HCT116 (cell line): ENCODE results near the gene LKAAEAR1. TPM values are rescaled to one million over a fixed set of nuclear protein-coding genes. Genes with fewer than 3 reads are reported as not detected.

Experiments
- ATAC-seq: fragments of 200-7000 bp; cut with Tn5 transposase; 2 replicates; pipeline ENCODE4 v1.9.1; 2020; ENCODE audit warnings: mild to moderate bottlenecking, moderate library complexity
- BruUV-seq: library from RNA; stranded (reverse); fragments of 400-500 nt; replicated peaks from 2 replicates; lab custom pipeline; 2021; lab: Mats Ljungman, UMichigan
- CTCF ChIA-PET: fragments of 300-600 bp; sonication (Branson Sonifier 250); formaldehyde crosslinking; loops from one replicate; lab custom pipeline; 2021; ENCODE audit warnings: antibody characterized with exemption; lab: Charles Lee
- POLR2A ChIA-PET: fragments of 300-600, 350-600 bp; sonication (Branson Sonifier 250); formaldehyde crosslinking; loops from one replicate; lab custom pipeline; 2021; ENCODE audit warnings: antibody characterized with exemption; lab: Charles Lee
- RAD21 ChIA-PET, 2 experiments: fragments of 300-600 bp; sonication (Branson Sonifier 250); formaldehyde crosslinking; loops; one replicate each; lab custom pipeline; 2023; ENCODE audit warnings: low total read pairs in 2 of 2; ENCODE audit not compliant: uncharacterized antibody in 2 of 2, unreplicated experiment in 2 of 2, low non-redundant PET in 1 of 2; lab: Charles Lee
- DNase-seq: peaks from one replicate; pipeline ENCODE4 v3.0.0-alpha.2; 2010; ENCODE audit warnings: low read depth, low spot score
- H2AFZ ChIP-seq: fragments of 200-600 bp; shearing (Covaris generic), sonication (generic); 2 replicates; pipeline ENCODE4 v1.6.1; 2017; ENCODE audit warnings: low read depth, mixed run types, mixed read lengths, antibody characterized with exemption, low read length; ENCODE audit not compliant: poor library complexity, severe bottlenecking
- H3K27ac ChIP-seq: 2 replicates; pipeline ENCODE4 v1.5.1; 2012; ENCODE audit warnings: low read depth, low read length
- H3K27me3 ChIP-seq: fragments of 200-600 bp; sonication (generic); 2 replicates; pipeline ENCODE4 v1.6.1; 2016; ENCODE audit warnings: mixed run types, low read length, mixed read lengths; ENCODE audit not compliant: insufficient read depth
- H3K36me3 ChIP-seq, 2 experiments: fragments of 200-500 bp in 1 of 2; fragments of 200-600 bp in 1 of 2; sonication (Bioruptor generic) in 1 of 2; sonication (generic) in 1 of 2; 2 replicates each; pipeline versions ENCODE4 v1.5.1 to v1.6.1; 2014 to 2016; ENCODE audit warnings: low read length in 2 of 2, inconsistent platforms in 1 of 2, mixed read lengths in 1 of 2, mixed run types in 1 of 2; ENCODE audit not compliant: insufficient read depth in 2 of 2, control insufficient read depth in 1 of 2
- H3K4me1 ChIP-seq, 2 experiments: fragments of 200-600 bp in 1 of 2; sonication (generic) in 1 of 2; 2 replicates each; pipeline versions ENCODE4 v1.5.1 to v1.6.1; 2012 to 2017; ENCODE audit warnings: low read length in 2 of 2, inconsistent platforms in 1 of 2, mild to moderate bottlenecking in 1 of 2, mixed read lengths in 1 of 2, mixed run types in 1 of 2, moderate library complexity in 1 of 2; ENCODE audit not compliant: insufficient read depth in 2 of 2, control insufficient read depth in 1 of 2
- H3K4me2 ChIP-seq: fragments of 200-600 bp; sonication (generic); 2 replicates; pipeline ENCODE4 v1.6.1; 2017; ENCODE audit warnings: mixed run types, low read length, mixed read lengths
- H3K4me3 ChIP-seq, 2 experiments: fragments of 200-600 bp in 1 of 2; sonication (generic) in 1 of 2; replicated peaks in 1 of 2; 2 replicates each; pipeline ENCODE4 v1.5.1; 2011 to 2016; ENCODE audit warnings: low read length in 2 of 2, control low read depth in 1 of 2, low read depth in 1 of 2, mild to moderate bottlenecking in 1 of 2, mixed read lengths in 1 of 2, mixed run types in 1 of 2
- H3K79me2 ChIP-seq: fragments of 200-600 bp; sonication (generic); 2 replicates; pipeline ENCODE4 v1.6.1; 2017; ENCODE audit warnings: mild to moderate bottlenecking, mixed run types, low read length, moderate library complexity, mixed read lengths; ENCODE audit not compliant: insufficient read depth
- H3K9ac ChIP-seq: fragments of 200-600 bp; sonication (generic); 2 replicates; pipeline ENCODE4 v1.6.1; 2016; ENCODE audit warnings: low read length, mixed read lengths
- H3K9me2 ChIP-seq: fragments of 200-600 bp; sonication (generic), shearing (Covaris generic); 2 replicates; pipeline ENCODE4 v1.6.1; 2017; ENCODE audit warnings: mixed run types, mild to moderate bottlenecking, moderate library complexity; ENCODE audit not compliant: insufficient read depth
- H3K9me3 ChIP-seq, 2 experiments: fragments of 200-500 bp in 1 of 2; fragments of 200-600 bp in 1 of 2; sonication (Bioruptor generic) in 1 of 2; sonication (generic) in 1 of 2; 2 replicates each; pipeline ENCODE4 v1.6.1; 2014 to 2017; ENCODE audit warnings: low read length in 2 of 2, mixed read lengths in 2 of 2, inconsistent platforms in 1 of 2, low read depth in 1 of 2, mild to moderate bottlenecking in 1 of 2, mixed run types in 1 of 2, moderate library complexity in 1 of 2; ENCODE audit not compliant: control insufficient read depth in 1 of 2, insufficient read depth in 1 of 2
- H4K20me1 ChIP-seq: fragments of 200-600 bp; sonication (generic), shearing (Covaris generic); 2 replicates; pipeline ENCODE4 v1.6.1; 2017; ENCODE audit warnings: mixed run types, mild to moderate bottlenecking, moderate library complexity; ENCODE audit not compliant: insufficient read depth
- CEBPB ChIP-seq: IDR thresholded peaks from 2 replicates; pipeline ENCODE4 v1.6.1; 2012; ENCODE audit warnings: low read depth
- CTCF ChIP-seq, 3 experiments: fragments of 200-600 bp in 1 of 3; sonication (generic) in 1 of 3; IDR thresholded peaks in 2 of 3; conservative IDR thresholded peaks in 1 of 3; 2 replicates each; pipeline ENCODE4 v1.5.1; 2012 to 2017; ENCODE audit warnings: low read depth in 2 of 3, low read length in 2 of 3, antibody characterized with exemption in 1 of 3, borderline replicate concordance in 1 of 3, control low read depth in 1 of 3, mild to moderate bottlenecking in 1 of 3, mixed read lengths in 1 of 3, mixed run types in 1 of 3, moderate library complexity in 1 of 3; ENCODE audit not compliant: insufficient read depth in 1 of 3
- EZH2phosphoT487 ChIP-seq: fragments of 200-600 bp; IDR thresholded peaks from 2 replicates; pipeline ENCODE4 v1.6.1; 2018; ENCODE audit warnings: antibody characterized with exemption, borderline replicate concordance
- FOSL1 ChIP-seq: IDR thresholded peaks from 2 replicates; pipeline ENCODE4 v1.6.1; 2012; ENCODE audit warnings: low read depth
- POLR2A ChIP-seq: IDR thresholded peaks from 2 replicates; pipeline ENCODE4 v1.7.0; 2011; ENCODE audit warnings: borderline replicate concordance; ENCODE audit not compliant: insufficient read depth, insufficient read length; ENCODE audit errors: extremely low read depth
- SP1 ChIP-seq: IDR thresholded peaks from 2 replicates; pipeline ENCODE4 v1.6.1; 2012; ENCODE audit warnings: low read depth
- ZFX ChIP-seq: fragments of 450-650 bp; IDR thresholded peaks from 2 replicates; pipeline ENCODE4 v1.6.1; 2017
- intact Hi-C: fragments of 100-400 bp; cut with micrococcal nuclease; formaldehyde crosslinking; loops from 2 replicates; pipeline ENCODE4 v1.10.0; 2022
- total RNA-seq: library from RNA; stranded (reverse); gene quantifications from one replicate; pipeline ENCODE4 v1.2.1, GENCODE V29; 2021; ENCODE audit not compliant: unreplicated experiment
- TF ChIP-seq, protein P1 (sequence below): IDR thresholded peaks from 2 replicates; pipeline ENCODE4 v1.6.1; 2012
- TF ChIP-seq, protein P2 (sequence below): IDR thresholded peaks from 2 replicates; pipeline ENCODE4 v1.6.1; 2011; ENCODE audit warnings: mild to moderate bottlenecking, low read length, moderate library complexity; ENCODE audit not compliant: insufficient replicate concordance; ENCODE audit errors: extremely low read depth

The LKAAEAR1 gene
- total RNA-seq, 1 experiment from 2014 or later: not detected

DNA sequence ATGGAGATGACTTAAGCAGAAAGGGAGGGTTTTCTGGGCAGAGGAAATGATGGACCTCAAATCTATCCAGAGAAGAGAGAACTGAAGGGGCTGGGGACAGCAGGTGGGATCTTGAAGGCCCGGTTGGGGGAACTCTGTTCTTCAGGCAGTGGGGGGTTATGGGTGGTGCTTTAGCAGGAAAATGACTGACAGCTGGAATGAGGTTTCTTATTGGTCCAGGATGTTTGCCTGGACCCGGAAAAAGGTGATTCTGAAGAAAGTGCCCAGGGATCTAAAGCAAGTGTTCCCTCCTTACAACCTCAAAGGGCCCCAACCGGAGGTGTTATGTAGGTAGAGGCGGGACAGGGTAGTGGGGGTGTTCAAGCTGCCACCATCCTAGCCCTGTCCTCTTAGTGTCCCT is 11.3 kb upstream of the LKAAEAR1 start:
- CTCF ChIA-PET: no interaction called here
- no peak overlapping the region for H2AFZ ChIP-seq
- H3K36me3 ChIP-seq: no peaks in the 10 kb centered on the region
- H3K4me1 ChIP-seq: no peaks in the 10 kb centered on the region
- H3K27me3 ChIP-seq: no peaks in the 10 kb centered on the region
- POLR2A ChIA-PET: no interaction called here
- no peak overlapping the region for H3K9ac ChIP-seq
- no peaks in the 10 kb centered on the region for H4K20me1 ChIP-seq
- H3K4me2 ChIP-seq: no peak overlapping the region
- H3K79me2 ChIP-seq: no peaks in the 10 kb centered on the region
- H3K27ac ChIP-seq: no peak overlapping the region
- no peaks in the 10 kb centered on the region for H3K9me3 ChIP-seq
- no peak overlapping the region for H3K4me3 ChIP-seq
- no peaks in the 10 kb centered on the region for H3K9me2 ChIP-seq
- RAD21 ChIA-PET: no interaction called here
- DNase-seq (no peak), ATAC-seq (no peak)
- BruUV-seq: no TSS peak
- intact Hi-C loops: no loop called here
- no peak for TF ChIP-seq EZH2phosphoT487
- TF ChIP-seq, protein P1, sequence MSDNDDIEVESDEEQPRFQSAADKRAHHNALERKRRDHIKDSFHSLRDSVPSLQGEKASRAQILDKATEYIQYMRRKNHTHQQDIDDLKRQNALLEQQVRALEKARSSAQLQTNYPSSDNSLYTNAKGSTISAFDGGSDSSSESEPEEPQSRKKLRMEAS: no peak
- TF ChIP-seq ZFX: no peak
- no peak for TF ChIP-seq FOSL1
- TF ChIP-seq CEBPB: no peak
- no peak for TF ChIP-seq SP1
- no peak for TF ChIP-seq POLR2A
- no peak for TF ChIP-seq CTCF (IDR thresholded peaks at IDR 0.05 in 2 of 3, conservative IDR thresholded peaks at IDR 0.05 in 1 of 3; ENCODE audit: borderline replicate concordance in 1 of 3, insufficient read depth in 1 of 3, low read depth in 2 of 3, low read length in 2 of 3)
- TF ChIP-seq, protein P2, sequence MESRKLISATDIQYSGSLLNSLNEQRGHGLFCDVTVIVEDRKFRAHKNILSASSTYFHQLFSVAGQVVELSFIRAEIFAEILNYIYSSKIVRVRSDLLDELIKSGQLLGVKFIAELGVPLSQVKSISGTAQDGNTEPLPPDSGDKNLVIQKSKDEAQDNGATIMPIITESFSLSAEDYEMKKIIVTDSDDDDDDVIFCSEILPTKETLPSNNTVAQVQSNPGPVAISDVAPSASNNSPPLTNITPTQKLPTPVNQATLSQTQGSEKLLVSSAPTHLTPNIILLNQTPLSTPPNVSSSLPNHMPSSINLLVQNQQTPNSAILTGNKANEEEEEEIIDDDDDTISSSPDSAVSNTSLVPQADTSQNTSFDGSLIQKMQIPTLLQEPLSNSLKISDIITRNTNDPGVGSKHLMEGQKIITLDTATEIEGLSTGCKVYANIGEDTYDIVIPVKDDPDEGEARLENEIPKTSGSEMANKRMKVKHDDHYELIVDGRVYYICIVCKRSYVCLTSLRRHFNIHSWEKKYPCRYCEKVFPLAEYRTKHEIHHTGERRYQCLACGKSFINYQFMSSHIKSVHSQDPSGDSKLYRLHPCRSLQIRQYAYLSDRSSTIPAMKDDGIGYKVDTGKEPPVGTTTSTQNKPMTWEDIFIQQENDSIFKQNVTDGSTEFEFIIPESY: no peak
